ENCODE data around the gene RTTN. TPM values are rescaled to one million over a fixed set of nuclear protein-coding genes. Genes with fewer than 3 reads are reported as not detected.

The RTTN gene
- total and polyA plus RNA-seq, 9 of the 15 experiments (the other 6 are each of a cell fraction or from before 2014, with no cell fraction given) = 3.1 to 18.3 (median 10.6) TPM

DNA sequence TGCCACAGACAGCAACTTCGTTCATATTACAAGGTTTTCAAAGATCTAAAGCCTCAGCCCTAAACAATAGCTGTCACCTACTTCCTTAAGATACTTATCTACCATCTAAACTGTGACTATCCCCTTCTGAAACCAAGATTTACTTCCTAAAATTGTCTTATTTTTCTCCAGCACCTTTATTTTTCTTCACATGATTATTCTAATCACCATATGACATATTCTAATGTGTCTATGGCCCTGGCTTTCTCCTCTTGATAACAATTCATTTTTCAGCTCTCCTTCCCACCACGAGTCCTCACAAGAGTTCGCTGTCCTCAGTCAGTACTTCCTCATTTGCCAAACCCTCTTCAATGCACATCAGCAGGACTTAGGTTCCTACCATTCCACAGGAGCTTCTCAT is 53.9 kb downstream of the RTTN start (continued):
- TF ChIP-seq, protein P1, sequence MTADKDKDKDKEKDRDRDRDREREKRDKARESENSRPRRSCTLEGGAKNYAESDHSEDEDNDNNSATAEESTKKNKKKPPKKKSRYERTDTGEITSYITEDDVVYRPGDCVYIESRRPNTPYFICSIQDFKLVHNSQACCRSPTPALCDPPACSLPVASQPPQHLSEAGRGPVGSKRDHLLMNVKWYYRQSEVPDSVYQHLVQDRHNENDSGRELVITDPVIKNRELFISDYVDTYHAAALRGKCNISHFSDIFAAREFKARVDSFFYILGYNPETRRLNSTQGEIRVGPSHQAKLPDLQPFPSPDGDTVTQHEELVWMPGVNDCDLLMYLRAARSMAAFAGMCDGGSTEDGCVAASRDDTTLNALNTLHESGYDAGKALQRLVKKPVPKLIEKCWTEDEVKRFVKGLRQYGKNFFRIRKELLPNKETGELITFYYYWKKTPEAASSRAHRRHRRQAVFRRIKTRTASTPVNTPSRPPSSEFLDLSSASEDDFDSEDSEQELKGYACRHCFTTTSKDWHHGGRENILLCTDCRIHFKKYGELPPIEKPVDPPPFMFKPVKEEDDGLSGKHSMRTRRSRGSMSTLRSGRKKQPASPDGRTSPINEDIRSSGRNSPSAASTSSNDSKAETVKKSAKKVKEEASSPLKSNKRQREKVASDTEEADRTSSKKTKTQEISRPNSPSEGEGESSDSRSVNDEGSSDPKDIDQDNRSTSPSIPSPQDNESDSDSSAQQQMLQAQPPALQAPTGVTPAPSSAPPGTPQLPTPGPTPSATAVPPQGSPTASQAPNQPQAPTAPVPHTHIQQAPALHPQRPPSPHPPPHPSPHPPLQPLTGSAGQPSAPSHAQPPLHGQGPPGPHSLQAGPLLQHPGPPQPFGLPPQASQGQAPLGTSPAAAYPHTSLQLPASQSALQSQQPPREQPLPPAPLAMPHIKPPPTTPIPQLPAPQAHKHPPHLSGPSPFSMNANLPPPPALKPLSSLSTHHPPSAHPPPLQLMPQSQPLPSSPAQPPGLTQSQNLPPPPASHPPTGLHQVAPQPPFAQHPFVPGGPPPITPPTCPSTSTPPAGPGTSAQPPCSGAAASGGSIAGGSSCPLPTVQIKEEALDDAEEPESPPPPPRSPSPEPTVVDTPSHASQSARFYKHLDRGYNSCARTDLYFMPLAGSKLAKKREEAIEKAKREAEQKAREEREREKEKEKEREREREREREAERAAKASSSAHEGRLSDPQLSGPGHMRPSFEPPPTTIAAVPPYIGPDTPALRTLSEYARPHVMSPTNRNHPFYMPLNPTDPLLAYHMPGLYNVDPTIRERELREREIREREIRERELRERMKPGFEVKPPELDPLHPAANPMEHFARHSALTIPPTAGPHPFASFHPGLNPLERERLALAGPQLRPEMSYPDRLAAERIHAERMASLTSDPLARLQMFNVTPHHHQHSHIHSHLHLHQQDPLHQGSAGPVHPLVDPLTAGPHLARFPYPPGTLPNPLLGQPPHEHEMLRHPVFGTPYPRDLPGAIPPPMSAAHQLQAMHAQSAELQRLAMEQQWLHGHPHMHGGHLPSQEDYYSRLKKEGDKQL (CRISPR knock-in tag; IDR thresholded peaks at IDR 0.05; ENCODE audit: borderline replicate concordance) = no peak
- TF ChIP-seq, protein P2, sequence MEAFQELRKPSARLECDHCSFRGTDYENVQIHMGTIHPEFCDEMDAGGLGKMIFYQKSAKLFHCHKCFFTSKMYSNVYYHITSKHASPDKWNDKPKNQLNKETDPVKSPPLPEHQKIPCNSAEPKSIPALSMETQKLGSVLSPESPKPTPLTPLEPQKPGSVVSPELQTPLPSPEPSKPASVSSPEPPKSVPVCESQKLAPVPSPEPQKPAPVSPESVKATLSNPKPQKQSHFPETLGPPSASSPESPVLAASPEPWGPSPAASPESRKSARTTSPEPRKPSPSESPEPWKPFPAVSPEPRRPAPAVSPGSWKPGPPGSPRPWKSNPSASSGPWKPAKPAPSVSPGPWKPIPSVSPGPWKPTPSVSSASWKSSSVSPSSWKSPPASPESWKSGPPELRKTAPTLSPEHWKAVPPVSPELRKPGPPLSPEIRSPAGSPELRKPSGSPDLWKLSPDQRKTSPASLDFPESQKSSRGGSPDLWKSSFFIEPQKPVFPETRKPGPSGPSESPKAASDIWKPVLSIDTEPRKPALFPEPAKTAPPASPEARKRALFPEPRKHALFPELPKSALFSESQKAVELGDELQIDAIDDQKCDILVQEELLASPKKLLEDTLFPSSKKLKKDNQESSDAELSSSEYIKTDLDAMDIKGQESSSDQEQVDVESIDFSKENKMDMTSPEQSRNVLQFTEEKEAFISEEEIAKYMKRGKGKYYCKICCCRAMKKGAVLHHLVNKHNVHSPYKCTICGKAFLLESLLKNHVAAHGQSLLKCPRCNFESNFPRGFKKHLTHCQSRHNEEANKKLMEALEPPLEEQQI (IDR thresholded peaks at IDR 0.05) = no peak
- TF ChIP-seq, protein P3, sequence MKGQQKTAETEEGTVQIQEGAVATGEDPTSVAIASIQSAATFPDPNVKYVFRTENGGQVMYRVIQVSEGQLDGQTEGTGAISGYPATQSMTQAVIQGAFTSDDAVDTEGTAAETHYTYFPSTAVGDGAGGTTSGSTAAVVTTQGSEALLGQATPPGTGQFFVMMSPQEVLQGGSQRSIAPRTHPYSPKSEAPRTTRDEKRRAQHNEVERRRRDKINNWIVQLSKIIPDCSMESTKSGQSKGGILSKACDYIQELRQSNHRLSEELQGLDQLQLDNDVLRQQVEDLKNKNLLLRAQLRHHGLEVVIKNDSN (CRISPR knock-in tag; IDR thresholded peaks at IDR 0.05) = no peak
- TF ChIP-seq CCNT2 (IDR thresholded peaks at IDR 0.05; ENCODE audit: borderline replicate concordance, extremely low read depth, insufficient read length, low read depth, low read length) (no peak), NFE2 (IDR thresholded peaks at IDR 0.05; ENCODE audit: low read depth) (no peak), RBBP5 (IDR thresholded peaks at IDR 0.05; ENCODE audit: borderline replicate concordance, insufficient read depth, low read length, poor library complexity, severe bottlenecking) (no peak), NR2F6 (CRISPR knock-in tag; IDR thresholded peaks at IDR 0.05) (no peak), ZNF431 (CRISPR knock-in tag; IDR thresholded peaks at IDR 0.05) (no peak), PCBP2 (IDR thresholded peaks at IDR 0.05; ENCODE audit: low read depth, low read length, poor library complexity, severe bottlenecking) (no peak), FOSL1 (tag; conservative IDR thresholded peaks at IDR 0.05) (0 out of 2 replicates have a peak, but pooled peaks have one; percentile 21), ZNF212 (CRISPR knock-in tag; IDR thresholded peaks at IDR 0.05) (no peak), ETV6 (IDR thresholded peaks at IDR 0.05; ENCODE audit: borderline replicate concordance in 1 of 2, low read depth in 2 of 2, low read length in 1 of 2) (no peak), ETV6 (CRISPR knock-in tag; IDR thresholded peaks at IDR 0.05; ENCODE audit: borderline replicate concordance) (no peak)
- TF ChIP-seq, protein P4, sequence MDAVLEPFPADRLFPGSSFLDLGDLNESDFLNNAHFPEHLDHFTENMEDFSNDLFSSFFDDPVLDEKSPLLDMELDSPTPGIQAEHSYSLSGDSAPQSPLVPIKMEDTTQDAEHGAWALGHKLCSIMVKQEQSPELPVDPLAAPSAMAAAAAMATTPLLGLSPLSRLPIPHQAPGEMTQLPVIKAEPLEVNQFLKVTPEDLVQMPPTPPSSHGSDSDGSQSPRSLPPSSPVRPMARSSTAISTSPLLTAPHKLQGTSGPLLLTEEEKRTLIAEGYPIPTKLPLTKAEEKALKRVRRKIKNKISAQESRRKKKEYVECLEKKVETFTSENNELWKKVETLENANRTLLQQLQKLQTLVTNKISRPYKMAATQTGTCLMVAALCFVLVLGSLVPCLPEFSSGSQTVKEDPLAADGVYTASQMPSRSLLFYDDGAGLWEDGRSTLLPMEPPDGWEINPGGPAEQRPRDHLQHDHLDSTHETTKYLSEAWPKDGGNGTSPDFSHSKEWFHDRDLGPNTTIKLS (IDR thresholded peaks at IDR 0.05; ENCODE audit: borderline replicate concordance, low read depth) = no peak
- TF ChIP-seq, protein P5, sequence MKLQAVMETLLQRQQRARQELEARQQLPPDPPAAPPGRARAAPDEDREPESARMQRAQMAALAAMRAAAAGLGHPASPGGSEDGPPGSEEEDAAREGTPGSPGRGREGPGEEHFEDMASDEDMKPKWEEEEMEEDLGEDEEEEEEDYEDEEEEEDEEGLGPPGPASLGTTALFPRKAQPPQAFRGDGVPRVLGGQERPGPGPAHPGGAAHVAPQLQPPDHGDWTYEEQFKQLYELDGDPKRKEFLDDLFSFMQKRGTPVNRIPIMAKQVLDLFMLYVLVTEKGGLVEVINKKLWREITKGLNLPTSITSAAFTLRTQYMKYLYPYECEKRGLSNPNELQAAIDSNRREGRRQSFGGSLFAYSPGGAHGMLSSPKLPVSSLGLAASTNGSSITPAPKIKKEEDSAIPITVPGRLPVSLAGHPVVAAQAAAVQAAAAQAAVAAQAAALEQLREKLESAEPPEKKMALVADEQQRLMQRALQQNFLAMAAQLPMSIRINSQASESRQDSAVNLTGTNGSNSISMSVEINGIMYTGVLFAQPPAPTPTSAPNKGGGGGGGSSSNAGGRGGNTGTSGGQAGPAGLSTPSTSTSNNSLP (IDR thresholded peaks at IDR 0.05; ENCODE audit: borderline replicate concordance, low read depth, low read length) = no peak
